Astrocyte (in vitro differentiated cells and primary cell): ENCODE data around the gene KRT73.

Source experiments
- CTCF ChIP-seq: IDR thresholded peaks from 2 replicates; pipeline ENCODE4 v1.5.1; 2011; ENCODE audit warnings: low read depth, mild to moderate bottlenecking, inconsistent platforms, low read length, moderate library complexity; ENCODE audit not compliant: insufficient read depth
- EZH2 ChIP-seq: IDR thresholded peaks from 2 replicates; pipeline ENCODE4 v1.6.1; 2012; ENCODE audit warnings: mild to moderate bottlenecking, low read length, inconsistent platforms; ENCODE audit not compliant: insufficient read depth

GRCh38 chr12:52656616-52657015 lies 38.3 kb upstream of the KRT73 start:
- TF ChIP-seq CTCF (no peak), EZH2 (no peak)
